ENCODE results near the gene ST8SIA4. TPM values are rescaled to one million over a fixed set of nuclear protein-coding genes. Genes with fewer than 3 reads are reported as not detected.

ST8SIA4 gene
- total RNA-seq, 1 donor from 2014 or later, result 0.59 TPM

GRCh38 chr5:100800562-100800961 is 102.5 kb downstream of the ST8SIA4 start:
- H4K20me1 ChIP-seq (ENCODE audit: insufficient read depth, low read length), result no peaks in the 10 kb centered on the region
- no peaks in the 10 kb centered on the region for H3K36me3 Mint-ChIP-seq (ENCODE audit: low read depth, unreplicated experiment)
- FAIRE-seq (no peak), DNase-seq (ENCODE audit: low read depth) (peak; percentile 8)
- H3K4me3 ChIP-seq (ENCODE audit: insufficient read depth, low read depth, low read length), result no peak overlapping the region
- H3K4me1 Mint-ChIP-seq (ENCODE audit: low read depth, unreplicated experiment), result peaks cover 4% of the 10 kb centered on the region
- no peaks in the 10 kb centered on the region for H3K27me3 Mint-ChIP-seq (ENCODE audit: low read depth, unreplicated experiment)
- no peak overlapping the region for H3K27ac ChIP-seq (ENCODE audit: low read depth, low read length)
- H3K79me2 ChIP-seq (ENCODE audit: insufficient read depth, low read length), result no peaks in the 10 kb centered on the region
- no peak overlapping the region for H2AFZ ChIP-seq (ENCODE audit: low read depth, low read length)
- no peak overlapping the region for H3K27ac Mint-ChIP-seq (ENCODE audit: unreplicated experiment)
- no peak overlapping the region for H3K4me3 Mint-ChIP-seq (ENCODE audit: unreplicated experiment)
- TF ChIP-seq CTCF (IDR thresholded peaks at IDR 0.05; ENCODE audit: insufficient read depth, low read depth, low read length) (no peak), EZH2 (IDR thresholded peaks at IDR 0.05; ENCODE audit: insufficient read depth, low read length) (no peak)
- peaks cover 3% of the 10 kb centered on the region for H3K4me1 ChIP-seq (ENCODE audit: insufficient read depth, low read length)
- H3K9me3 ChIP-seq (ENCODE audit: insufficient read depth, low read depth, low read length), result no peaks in the 10 kb centered on the region
- H3K9ac ChIP-seq (ENCODE audit: low read length), result no peak overlapping the region
- H3K4me2 ChIP-seq (ENCODE audit: low read length), result no peak overlapping the region
- H3K9me3 Mint-ChIP-seq (ENCODE audit: unreplicated experiment), result no peaks in the 10 kb centered on the region
- no peaks in the 10 kb centered on the region for H3K36me3 ChIP-seq (ENCODE audit: insufficient read depth, low read length)
- H3K27me3 ChIP-seq (ENCODE audit: insufficient read depth, low read length), result no peaks in the 10 kb centered on the region

GRCh38 chr5:100799166-100799565 is 103.9 kb downstream of the ST8SIA4 start:
- Histone ChIP-seq H3K9ac (ENCODE audit: low read length) (no peak overlapping the region), H3K4me2 (ENCODE audit: low read length) (no peak overlapping the region), H3K9me3 (ENCODE audit: insufficient read depth, low read depth, low read length) (no peaks in the 10 kb centered on the region), H3K4me1 (ENCODE audit: insufficient read depth, low read length) (peaks cover 3% of the 10 kb centered on the region), H3K27me3 (ENCODE audit: insufficient read depth, low read length) (no peaks in the 10 kb centered on the region), H3K27ac (ENCODE audit: low read depth, low read length) (no peak overlapping the region), H3K4me3 (ENCODE audit: insufficient read depth, low read depth, low read length) (no peak overlapping the region), H3K36me3 (ENCODE audit: insufficient read depth, low read length) (no peaks in the 10 kb centered on the region), H4K20me1 (ENCODE audit: insufficient read depth, low read length) (no peaks in the 10 kb centered on the region), H3K79me2 (ENCODE audit: insufficient read depth, low read length) (no peaks in the 10 kb centered on the region), H2AFZ (ENCODE audit: low read depth, low read length) (no peak overlapping the region)
- peaks cover 4% of the 10 kb centered on the region for H3K4me1 Mint-ChIP-seq (ENCODE audit: low read depth, unreplicated experiment)
- no peak overlapping the region for H3K27ac Mint-ChIP-seq (ENCODE audit: unreplicated experiment)
- H3K27me3 Mint-ChIP-seq (ENCODE audit: low read depth, unreplicated experiment), result no peaks in the 10 kb centered on the region
- no peak overlapping the region for H3K4me3 Mint-ChIP-seq (ENCODE audit: unreplicated experiment)
- no peak for FAIRE-seq
- TF ChIP-seq CTCF (IDR thresholded peaks at IDR 0.05; ENCODE audit: insufficient read depth, low read depth, low read length), result no peak
- no peak for TF ChIP-seq EZH2 (IDR thresholded peaks at IDR 0.05; ENCODE audit: insufficient read depth, low read length)
- H3K9me3 Mint-ChIP-seq (ENCODE audit: unreplicated experiment), result no peaks in the 10 kb centered on the region
- no peak for DNase-seq (ENCODE audit: low read depth)
- no peaks in the 10 kb centered on the region for H3K36me3 Mint-ChIP-seq (ENCODE audit: low read depth, unreplicated experiment)

- DNase-seq (ENCODE audit: low read depth), result peak; percentile 81
- peak; percentile 9 for FAIRE-seq
- TF ChIP-seq EZH2 (IDR thresholded peaks at IDR 0.05; ENCODE audit: insufficient read depth, low read length) (no peak), CTCF (IDR thresholded peaks at IDR 0.05; ENCODE audit: insufficient read depth, low read depth, low read length) (no peak)
- Mint-ChIP-seq H3K4me3 (ENCODE audit: unreplicated experiment) (no peak overlapping the region), H3K27ac (ENCODE audit: unreplicated experiment) (no peak overlapping the region), H3K27me3 (ENCODE audit: low read depth, unreplicated experiment) (no peaks in the 10 kb centered on the region), H3K9me3 (ENCODE audit: unreplicated experiment) (no peaks in the 10 kb centered on the region), H3K4me1 (ENCODE audit: low read depth, unreplicated experiment) (peaks cover 3% of the 10 kb centered on the region), H3K36me3 (ENCODE audit: low read depth, unreplicated experiment) (no peaks in the 10 kb centered on the region)
- no peak overlapping the region for H3K4me3 ChIP-seq (ENCODE audit: insufficient read depth, low read depth, low read length)
- H3K36me3 ChIP-seq (ENCODE audit: insufficient read depth, low read length), result no peaks in the 10 kb centered on the region
- H3K79me2 ChIP-seq (ENCODE audit: insufficient read depth, low read length), result no peaks in the 10 kb centered on the region
- H3K4me2 ChIP-seq (ENCODE audit: low read length), result peak overlapping the region; percentile 12
- peaks cover 3% of the 10 kb centered on the region for H3K4me1 ChIP-seq (ENCODE audit: insufficient read depth, low read length)
- H3K9me3 ChIP-seq (ENCODE audit: insufficient read depth, low read depth, low read length), result no peaks in the 10 kb centered on the region
- H3K9ac ChIP-seq (ENCODE audit: low read length), result no peak overlapping the region
- no peaks in the 10 kb centered on the region for H3K27me3 ChIP-seq (ENCODE audit: insufficient read depth, low read length)
- H3K27ac ChIP-seq (ENCODE audit: low read depth, low read length), result no peak overlapping the region
- no peak overlapping the region for H2AFZ ChIP-seq (ENCODE audit: low read depth, low read length)
- no peaks in the 10 kb centered on the region for H4K20me1 ChIP-seq (ENCODE audit: insufficient read depth, low read length)
Observed at GRCh38 chr5:100797861-100798260, 105.2 kb downstream of the ST8SIA4 start.
